Thymus (tissue), 11 donors: ENCODE measurements around the gene SLC31A2. TPM values are rescaled to one million over a fixed set of nuclear protein-coding genes. Genes with fewer than 3 reads are reported as not detected.
"Not testable (repeated sequence)": the region's sequence is repeated elsewhere in the genome, so short reads cannot be mapped to it uniquely, and the experiment has no call there.

Experiments
- DNase-seq, 9 donors: peaks; one replicate each; pipeline ENCODE4 v3.0.0-alpha.2; 2013; ENCODE audit warnings: low spot score in 9 of 9, low read depth in 6 of 9, missing footprints in 1 of 9
- H3K27ac ChIP-seq, 2 donors: one replicate each; pipeline ENCODE4 v1.5.1; 2013; ENCODE audit warnings: control low read depth in 1 of 2, low read depth in 1 of 2, low read length in 1 of 2, mild to moderate bottlenecking in 1 of 2, moderate library complexity in 1 of 2
- H3K27me3 ChIP-seq, 2 donors: one replicate each; pipeline ENCODE4 v1.5.1; 2013; ENCODE audit warnings: low read length in 1 of 2; ENCODE audit not compliant: control insufficient read depth in 2 of 2, insufficient read depth in 1 of 2
- H3K36me3 ChIP-seq, 2 donors: one replicate each; pipeline ENCODE4 v1.5.1; 2013; ENCODE audit warnings: low read length in 1 of 2, mild to moderate bottlenecking in 1 of 2, moderate library complexity in 1 of 2; ENCODE audit not compliant: control insufficient read depth in 2 of 2, insufficient read depth in 2 of 2
- H3K4me1 ChIP-seq, 2 donors: one replicate each; pipeline ENCODE4 v1.5.1; 2013; ENCODE audit warnings: low read length in 2 of 2; ENCODE audit not compliant: control insufficient read depth in 2 of 2, insufficient read depth in 2 of 2
- H3K4me3 ChIP-seq, 2 donors: one replicate each; pipeline ENCODE4 v1.5.1; 2013; ENCODE audit warnings: low read length in 2 of 2, control low read depth in 1 of 2, mild to moderate bottlenecking in 1 of 2
- H3K9me3 ChIP-seq, 2 donors: one replicate each; pipeline ENCODE4 v1.5.1; 2013; ENCODE audit warnings: low read length in 1 of 2, mild to moderate bottlenecking in 1 of 2; ENCODE audit not compliant: control insufficient read depth in 2 of 2, insufficient read depth in 1 of 2
- WGBS: extraction: QIAGEN DNeasy Blood & Tissue Kit; methylation state at CpG from one replicate; pipeline ENCODE4 v1.1.7; 2013; 5-methylcytosine and 5-hydroxymethylcytosine counted together
- polyA plus RNA-seq: library from polyadenylated mRNA; stranded (reverse); fragments of 200-250 nt; gene quantifications from one replicate; pipeline ENCODE4 v1.2.3, GENCODE V29; 2013
- total RNA-seq: library from RNA; stranded (reverse); fragments of 120-200 nt; gene quantifications from one replicate; pipeline ENCODE4 v1.2.4, GENCODE V29; 2013
- donor health status: healthy.

The SLC31A2 gene
- total and polyA plus RNA-seq, 2 donors, result 11.8 to 20.7 TPM

DNA sequence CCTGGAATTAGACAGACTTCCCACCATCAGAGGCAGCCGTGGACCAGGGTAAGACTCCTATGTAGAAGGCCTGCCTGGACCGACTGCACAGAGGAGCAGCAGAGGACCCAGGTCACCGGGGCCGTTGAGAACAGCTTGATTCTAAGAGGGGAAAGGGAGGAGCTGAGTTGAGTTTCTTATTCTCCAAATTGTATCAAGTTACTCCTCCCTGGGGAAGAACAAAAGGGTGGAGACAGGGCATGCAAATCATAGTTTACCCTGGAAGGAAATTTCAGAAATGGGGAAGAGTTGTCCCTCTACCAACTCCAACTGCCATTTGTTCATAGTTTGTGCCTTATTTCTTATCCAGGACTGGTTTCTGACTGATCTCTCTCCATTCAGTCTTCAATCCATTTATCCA lies 20.9 kb upstream of the SLC31A2 start:
- no peaks in the 10 kb centered on the region for H3K27me3 ChIP-seq
- DNase-seq, result no peak
- H3K27ac ChIP-seq, result no peak overlapping the region

DNA sequence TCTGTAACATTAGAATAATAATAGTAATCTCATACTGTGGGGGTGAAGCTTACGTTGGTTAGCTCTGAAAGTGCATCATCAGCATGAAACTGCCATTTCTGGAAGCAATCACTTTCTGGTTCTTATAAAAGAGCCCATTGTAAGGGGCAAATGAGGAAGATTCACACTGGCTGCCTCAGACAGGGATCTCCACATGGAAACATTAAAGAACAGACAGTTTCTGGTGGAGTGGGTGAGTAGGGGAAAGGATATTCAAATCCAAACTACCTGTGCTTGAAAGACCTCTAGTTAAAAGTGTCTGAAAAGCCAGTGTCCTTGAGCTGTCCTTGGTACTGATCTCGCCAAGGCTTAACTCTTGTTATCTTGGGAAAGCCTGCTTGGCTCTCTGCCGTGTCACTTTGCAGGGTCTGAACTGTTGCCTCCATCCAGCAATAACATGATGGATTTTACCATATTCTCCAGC lies 19.1 kb upstream of the SLC31A2 start:
- no peak overlapping the region for H3K4me3 ChIP-seq
- 22% methylated on average over 3 of the region's 3 CpGs for WGBS
- peaks cover 0 to 2% of the 10 kb centered on the region in 2 donors for H3K27me3 ChIP-seq
- H3K27ac ChIP-seq, result no peak overlapping the region
- H3K9me3 ChIP-seq, result no peaks in the 10 kb centered on the region
- no peaks in the 10 kb centered on the region for H3K36me3 ChIP-seq
- DNase-seq, result peak in 2 of 9 donors; percentile 30 to 54
- no peaks in the 10 kb centered on the region for H3K4me1 ChIP-seq

More for the DNA sequence above, 20.9 kb upstream of the SLC31A2 start:
- no peaks in the 10 kb centered on the region for H3K36me3 ChIP-seq
- H3K9me3 ChIP-seq, result no peaks in the 10 kb centered on the region
- no peaks in the 10 kb centered on the region for H3K4me1 ChIP-seq
- no peak overlapping the region for H3K4me3 ChIP-seq
- 65% methylated on average over 4 of the region's 4 CpGs for WGBS

DNA sequence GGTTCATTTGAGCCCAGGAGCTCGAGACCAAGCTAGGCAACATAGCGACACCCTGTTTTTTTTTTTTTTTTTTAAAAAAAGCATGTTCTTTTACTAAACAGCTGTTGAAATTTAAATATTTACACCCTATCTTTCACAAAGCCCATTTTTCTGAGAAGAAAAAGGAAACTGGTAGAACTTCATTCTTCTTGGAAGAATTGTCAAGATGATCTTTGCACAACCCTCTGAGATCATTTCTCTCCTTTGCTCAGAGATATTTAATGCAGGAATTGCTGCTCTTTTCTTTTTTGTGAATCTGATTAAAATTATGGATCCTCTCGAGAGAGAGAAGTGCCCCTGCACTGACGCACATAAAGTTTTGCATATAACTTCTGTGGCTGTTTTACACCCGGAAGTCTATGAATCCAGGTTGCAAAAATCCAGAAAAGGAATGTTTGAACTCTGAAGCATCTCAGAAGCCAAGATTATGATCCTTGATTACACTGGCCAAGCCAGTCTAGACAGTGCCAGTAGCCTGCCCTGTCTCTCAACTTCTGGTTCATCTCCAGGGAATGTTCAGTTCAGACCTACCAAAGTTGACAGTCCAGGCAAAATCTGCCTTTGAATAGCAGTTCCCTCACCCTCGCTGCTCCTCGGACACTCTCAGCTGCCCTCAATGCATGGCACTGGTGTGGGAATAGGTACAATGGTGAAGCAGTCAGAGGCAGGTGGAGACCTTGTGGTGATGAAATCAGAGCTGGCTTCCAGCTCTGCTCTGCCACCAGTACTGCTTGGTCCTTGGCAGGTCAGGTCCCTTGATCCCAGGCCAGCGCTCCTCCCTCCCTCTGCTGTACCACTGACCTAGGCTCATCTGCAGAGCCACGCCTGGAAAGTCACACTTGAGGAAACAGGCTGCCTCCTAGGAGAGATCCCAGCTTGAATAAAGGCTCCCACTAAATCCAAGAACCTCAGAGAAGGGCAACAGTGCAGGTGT lies 13.3 kb upstream of the SLC31A2 start:
- no peaks in the 10 kb centered on the region for H3K4me1 ChIP-seq
- no peak overlapping the region for H3K27ac ChIP-seq
- 82% methylated on average over 9 of the region's 9 CpGs for WGBS
- DNase-seq, result no peak
- no peaks in the 10 kb centered on the region for H3K36me3 ChIP-seq
- no peak overlapping the region for H3K4me3 ChIP-seq
- peaks cover 0 to 2% of the 10 kb centered on the region in 2 donors for H3K27me3 ChIP-seq
- no peaks in the 10 kb centered on the region for H3K9me3 ChIP-seq

DNA sequence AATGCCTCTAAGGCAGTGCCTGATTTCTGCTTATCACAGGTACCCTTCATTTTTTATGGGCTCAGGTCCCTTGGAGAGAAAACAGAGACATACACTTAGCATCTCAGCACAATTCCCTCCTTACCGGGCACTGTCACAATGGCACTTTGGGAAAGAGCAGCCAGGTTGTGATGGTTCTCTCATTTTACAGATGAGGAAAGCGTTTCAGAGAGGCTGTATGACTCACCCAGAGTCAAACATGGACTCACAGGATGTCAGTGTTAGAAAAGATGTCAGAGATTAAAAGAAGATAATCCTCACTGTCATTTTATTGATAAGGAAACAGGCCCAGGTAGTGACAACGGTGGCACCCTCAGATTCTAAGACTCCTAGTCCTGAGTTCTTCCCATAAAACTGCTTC lies 12.0 kb upstream of the SLC31A2 start:
- H3K36me3 ChIP-seq, result no peaks in the 10 kb centered on the region
- DNase-seq, result no peak
- H3K4me3 ChIP-seq, result no peak overlapping the region
- H3K4me1 ChIP-seq, result no peaks in the 10 kb centered on the region
- no peak overlapping the region for H3K27ac ChIP-seq
- H3K27me3 ChIP-seq, result peaks cover 2% of the 10 kb centered on the region in 2 donors
- H3K9me3 ChIP-seq, result no peaks in the 10 kb centered on the region
- 65% methylated on average over 3 of the region's 3 CpGs for WGBS

DNA sequence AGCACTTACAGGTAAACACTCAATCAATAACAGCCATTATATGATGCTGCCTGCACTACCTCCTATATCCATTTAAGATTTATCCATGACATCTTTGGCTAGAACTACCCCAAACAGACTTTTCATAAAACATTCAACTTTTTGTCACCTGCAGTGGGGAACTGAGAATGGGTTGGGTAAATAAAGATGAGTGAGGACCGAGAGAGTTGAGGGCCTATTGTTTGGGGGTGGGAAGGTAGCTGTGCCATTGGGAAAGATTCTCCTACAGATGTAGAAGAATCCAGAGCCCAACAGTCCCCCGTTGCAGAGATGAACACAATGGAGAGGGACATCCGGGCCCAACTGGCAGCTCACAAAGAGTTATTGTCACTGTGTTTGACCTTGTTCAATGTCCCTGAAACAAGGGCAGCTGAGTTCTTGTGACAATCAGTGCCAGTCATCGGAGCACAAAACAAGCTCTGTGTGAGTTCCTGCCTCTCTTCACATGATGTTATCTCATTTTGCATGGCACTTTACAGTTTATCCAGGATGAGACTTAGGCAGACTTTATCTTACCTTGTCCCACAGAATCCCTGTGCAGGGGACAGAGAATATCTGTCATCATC lies 11.5 kb upstream of the SLC31A2 start:
- DNase-seq, result no peak
- H3K4me1 ChIP-seq, result no peaks in the 10 kb centered on the region
- H3K27me3 ChIP-seq, result peaks cover 2% of the 10 kb centered on the region in 2 donors
- 82% methylated on average over 4 of the region's 4 CpGs for WGBS
- no peaks in the 10 kb centered on the region for H3K36me3 ChIP-seq
- no peak overlapping the region for H3K4me3 ChIP-seq
- no peaks in the 10 kb centered on the region for H3K9me3 ChIP-seq
- H3K27ac ChIP-seq, result no peak overlapping the region

DNA sequence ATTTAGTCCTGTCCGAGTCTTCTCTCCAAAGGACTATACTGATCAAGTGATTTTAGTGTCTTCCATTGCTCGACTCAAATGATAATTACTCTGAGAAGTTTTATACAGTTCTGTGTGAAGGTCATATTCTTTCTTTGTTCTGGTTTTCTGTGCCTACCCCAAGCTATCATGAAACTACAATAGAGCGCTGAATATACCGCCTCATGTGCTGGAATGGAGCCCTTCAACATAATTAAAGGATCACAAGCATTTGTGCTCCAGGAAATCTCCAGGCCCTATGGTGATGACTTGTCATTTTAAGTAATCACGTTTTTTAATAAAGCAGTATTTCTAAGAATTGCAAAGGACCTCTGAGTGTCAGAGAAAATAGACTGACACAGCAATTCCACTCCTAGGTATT lies 10.9 kb upstream of the SLC31A2 start:
- Histone ChIP-seq H3K4me1 (no peaks in the 10 kb centered on the region), H3K9me3 (no peaks in the 10 kb centered on the region), H3K27me3 (peaks cover 2% of the 10 kb centered on the region in 2 donors), H3K36me3 (no peaks in the 10 kb centered on the region), H3K27ac (no peak overlapping the region), H3K4me3 (no peak overlapping the region)
- DNase-seq, result no peak
- WGBS, result 83% methylated on average over 5 of the region's 5 CpGs

DNA sequence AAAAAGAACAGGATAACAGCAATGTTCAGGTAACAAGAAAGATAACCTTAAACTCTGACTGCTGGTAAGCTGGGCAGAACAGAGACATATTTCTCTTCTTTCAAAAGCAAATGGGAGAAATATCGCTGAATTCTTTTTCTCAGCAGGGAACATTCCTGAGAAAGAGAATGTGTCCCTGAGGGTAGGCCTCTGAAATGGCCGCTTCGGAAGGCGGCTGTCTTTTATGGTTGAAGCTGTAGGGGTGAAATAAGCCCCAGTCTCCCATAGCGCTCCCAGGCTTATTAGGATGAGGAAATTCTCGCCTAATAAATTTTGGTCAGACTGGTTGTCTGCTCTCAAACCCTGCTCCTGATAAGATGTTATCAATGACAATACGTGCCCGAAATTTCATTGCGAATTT lies 9.9 kb upstream of the SLC31A2 start:
- WGBS, result 97% methylated on average over 9 of the region's 9 CpGs
- H3K4me3 ChIP-seq, H3K27me3 ChIP-seq, H3K27ac ChIP-seq, H3K4me1 ChIP-seq, DNase-seq, H3K9me3 ChIP-seq, H3K36me3 ChIP-seq: not testable (repeated sequence)

DNA sequence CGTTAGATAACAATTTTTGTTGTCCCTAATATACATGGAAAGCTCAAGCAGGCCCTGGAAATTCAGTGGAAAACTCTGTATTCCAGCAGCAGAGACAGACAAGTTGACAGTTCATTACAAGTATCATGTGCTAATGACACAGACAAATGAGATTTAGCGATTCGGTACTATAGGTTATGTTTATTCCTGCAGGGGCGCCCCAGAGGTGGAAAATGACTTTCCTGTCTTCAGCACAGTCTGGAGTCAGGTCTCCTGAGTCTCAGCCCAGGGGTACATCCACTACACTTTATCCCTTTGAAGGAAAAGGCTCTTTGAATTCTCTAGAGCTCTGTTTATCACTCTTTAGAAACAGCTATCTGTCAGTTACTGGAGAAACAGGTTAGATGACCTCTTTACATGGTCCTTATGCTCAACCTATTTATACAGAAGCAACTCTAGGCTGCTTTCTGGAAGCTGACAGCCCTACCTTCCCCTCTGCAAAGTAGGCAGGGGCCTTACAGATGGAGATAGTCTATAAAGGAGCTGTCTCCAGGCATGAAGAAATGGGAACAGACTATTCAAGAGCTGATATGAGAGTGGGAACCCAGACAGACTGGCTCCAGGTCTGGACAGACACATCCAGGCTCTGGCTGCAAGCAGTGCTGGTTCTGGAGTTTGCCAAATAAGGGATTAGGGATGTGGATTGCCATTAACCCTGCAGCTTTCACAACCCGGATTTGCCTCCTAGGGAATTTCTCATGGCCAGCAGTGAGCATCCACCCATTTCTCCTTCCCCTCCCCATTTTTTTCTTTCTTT lies 7.2 kb upstream of the SLC31A2 start:
- no peak overlapping the region for H3K4me3 ChIP-seq
- peaks cover 0 to 2% of the 10 kb centered on the region in 2 donors for H3K27me3 ChIP-seq
- 91% methylated on average over 5 of the region's 5 CpGs for WGBS
- no peaks in the 10 kb centered on the region for H3K9me3 ChIP-seq
- H3K27ac ChIP-seq, result no peak overlapping the region
- DNase-seq, result no peak
- H3K4me1 ChIP-seq, result no peaks in the 10 kb centered on the region
- no peaks in the 10 kb centered on the region for H3K36me3 ChIP-seq

DNA sequence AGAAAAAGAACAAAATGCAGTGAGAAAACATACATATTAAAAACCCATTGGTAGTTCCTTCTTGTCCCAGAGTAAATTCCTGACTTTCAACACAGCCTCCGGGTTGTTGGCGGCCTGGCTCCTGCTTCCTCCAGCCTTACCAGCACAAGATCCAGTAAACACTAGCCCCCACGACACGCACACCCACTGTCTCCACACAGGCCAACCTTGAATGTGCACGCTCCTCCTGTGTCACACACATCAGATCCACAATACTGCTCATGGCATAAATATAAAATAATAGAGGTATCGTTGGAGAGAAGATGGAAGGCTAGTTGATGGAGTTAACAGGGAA lies 2.5 kb upstream of the SLC31A2 start:
- Histone ChIP-seq H3K36me3 (no peaks in the 10 kb centered on the region), H3K4me1 (peaks cover 6 to 8% of the 10 kb centered on the region in 2 donors), H3K27me3 (peaks cover 2 to 3% of the 10 kb centered on the region in 2 donors), H3K27ac (no peak overlapping the region), H3K9me3 (no peaks in the 10 kb centered on the region), H3K4me3 (no peak overlapping the region)
- WGBS, result 97% methylated on average over 6 of the region's 6 CpGs
- DNase-seq, result no peak
